Mesothelial cell of epicardium (in vitro differentiated cells): ENCODE results near the gene PROP1. TPM values are rescaled to one million over a fixed set of nuclear protein-coding genes. Genes with fewer than 3 reads are reported as not detected.

Experiments
- DNase-seq, 2 experiments: peaks; one replicate each; pipeline ENCODE4 v3.0.0; 2021; ENCODE audit warnings: low spot score in 2 of 2; ENCODE audit not compliant: unreplicated experiment in 2 of 2
- H3K27ac Mint-ChIP-seq: 2 replicates; pipeline ENCODE4 v1.8.0; 2021; ENCODE audit warnings: mixed read lengths
- H3K27me3 Mint-ChIP-seq: 2 replicates; pipeline ENCODE4 v1.8.0; 2021; ENCODE audit warnings: low read depth, mixed read lengths
- H3K36me3 Mint-ChIP-seq: 2 replicates; pipeline ENCODE4 v1.8.0; 2021; ENCODE audit warnings: mixed read lengths
- H3K4me1 Mint-ChIP-seq: 2 replicates; pipeline ENCODE4 v1.8.0; 2021; ENCODE audit warnings: mixed read lengths
- H3K4me3 Mint-ChIP-seq: 2 replicates; pipeline ENCODE4 v1.8.0; 2021; ENCODE audit warnings: mild to moderate bottlenecking, moderate library complexity, mixed read lengths
- H3K9me3 Mint-ChIP-seq: 2 replicates; pipeline ENCODE4 v1.8.0; 2021; ENCODE audit warnings: mixed read lengths
- CTCF ChIP-seq: fragments of 200-600 bp; sonication (generic); IDR thresholded peaks from one replicate; pipeline ENCODE4 v1.5.0; 2021; ENCODE audit warnings: antibody characterized with exemption; ENCODE audit not compliant: unreplicated experiment
- total RNA-seq: library from RNA; stranded (reverse); gene quantifications from 3 replicates; pipeline ENCODE4 v1.2.1, GENCODE V29; 2021

The PROP1 gene
- total RNA-seq, 1 donor from 2014 or later: not detected

- no peak for DNase-seq
- Mint-ChIP-seq H3K4me1 (no peaks in the 10 kb centered on the region), H3K27me3 (peaks cover 6% of the 10 kb centered on the region), H3K36me3 (no peaks in the 10 kb centered on the region), H3K27ac (no peak overlapping the region), H3K4me3 (no peak overlapping the region), H3K9me3 (no peaks in the 10 kb centered on the region)
- no peak for TF ChIP-seq CTCF
Observed at GRCh38 chr5:177988989-177989625, 6.9 kb downstream of the PROP1 start.

GRCh38 chr5:177987326-177987725 is 8.7 kb downstream of the PROP1 start:
- Mint-ChIP-seq H3K9me3 (no peaks in the 10 kb centered on the region), H3K27ac (no peak overlapping the region), H3K4me1 (no peaks in the 10 kb centered on the region), H3K4me3 (no peak overlapping the region), H3K27me3 (peaks cover 6% of the 10 kb centered on the region), H3K36me3 (no peaks in the 10 kb centered on the region)
- TF ChIP-seq CTCF: no peak
- DNase-seq: no peak

GRCh38 chr5:177985430-177986040 is 10.5 kb downstream of the PROP1 start:
- H3K9me3 Mint-ChIP-seq: no peaks in the 10 kb centered on the region
- H3K4me3 Mint-ChIP-seq: no peak overlapping the region
- TF ChIP-seq CTCF: no peak
- peaks cover 17% of the 10 kb centered on the region for H3K27me3 Mint-ChIP-seq
- H3K27ac Mint-ChIP-seq: no peak overlapping the region
- DNase-seq: no peak
- H3K36me3 Mint-ChIP-seq: no peaks in the 10 kb centered on the region
- peaks cover 7% of the 10 kb centered on the region for H3K4me1 Mint-ChIP-seq

- TF ChIP-seq CTCF: no peak
- Mint-ChIP-seq H3K9me3 (no peaks in the 10 kb centered on the region), H3K27me3 (peaks cover 17% of the 10 kb centered on the region), H3K27ac (no peak overlapping the region), H3K4me1 (peaks cover 7% of the 10 kb centered on the region), H3K4me3 (no peak overlapping the region), H3K36me3 (no peaks in the 10 kb centered on the region)
- DNase-seq: no peak
Observed at GRCh38 chr5:177984584-177985206, 11.3 kb downstream of the PROP1 start.

- no peak for DNase-seq
- Mint-ChIP-seq H3K27me3 (peaks cover 17% of the 10 kb centered on the region), H3K4me1 (peaks cover 7% of the 10 kb centered on the region), H3K9me3 (no peaks in the 10 kb centered on the region), H3K4me3 (no peak overlapping the region), H3K27ac (no peak overlapping the region), H3K36me3 (no peaks in the 10 kb centered on the region)
- no peak for TF ChIP-seq CTCF
Observed at GRCh38 chr5:177983763-177984583, 12.1 kb downstream of the PROP1 start.
